GM19452 (cell line): Measurements from ENCODE around the gene IRF8.
"Not testable (repeated sequence)": the region's sequence is repeated elsewhere in the genome, so short reads cannot be mapped to it uniquely, and the experiment has no call there.

ENCODE experiments used
- ATAC-seq: cut with Tn5 transposase; IDR thresholded peaks from one replicate; pipeline ENCODE4 v1.9.1; 2021; ENCODE audit not compliant: unreplicated experiment

Gene IRF8

GRCh38 chr16:85867189-85867588 is 31.8 kb upstream of the IRF8 start:
- no peak for ATAC-seq

DNA sequence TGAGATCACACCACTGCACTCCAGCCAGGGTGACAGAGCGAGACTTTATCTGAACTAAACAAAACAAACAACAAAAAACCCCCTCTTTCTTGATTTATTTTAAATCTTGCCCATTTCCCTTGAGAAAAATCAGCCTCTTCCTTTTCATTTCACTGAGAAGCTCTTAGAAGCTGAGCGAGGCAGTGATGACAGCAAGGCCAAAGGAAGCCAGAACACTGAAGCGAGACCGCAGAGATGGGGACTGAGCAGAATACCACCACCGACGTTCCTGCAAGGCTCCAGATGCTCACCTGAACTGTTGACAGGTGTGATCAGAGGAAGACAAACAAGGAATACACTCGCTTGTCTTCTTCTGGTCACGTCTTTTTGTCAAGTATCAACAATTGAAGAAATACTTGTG is 30.5 kb upstream of the IRF8 start:
- no peak for ATAC-seq

- no peak for ATAC-seq
These were observed 29.8 kb upstream of the IRF8 start for GRCh38 chr16:85869206-85869605.

DNA sequence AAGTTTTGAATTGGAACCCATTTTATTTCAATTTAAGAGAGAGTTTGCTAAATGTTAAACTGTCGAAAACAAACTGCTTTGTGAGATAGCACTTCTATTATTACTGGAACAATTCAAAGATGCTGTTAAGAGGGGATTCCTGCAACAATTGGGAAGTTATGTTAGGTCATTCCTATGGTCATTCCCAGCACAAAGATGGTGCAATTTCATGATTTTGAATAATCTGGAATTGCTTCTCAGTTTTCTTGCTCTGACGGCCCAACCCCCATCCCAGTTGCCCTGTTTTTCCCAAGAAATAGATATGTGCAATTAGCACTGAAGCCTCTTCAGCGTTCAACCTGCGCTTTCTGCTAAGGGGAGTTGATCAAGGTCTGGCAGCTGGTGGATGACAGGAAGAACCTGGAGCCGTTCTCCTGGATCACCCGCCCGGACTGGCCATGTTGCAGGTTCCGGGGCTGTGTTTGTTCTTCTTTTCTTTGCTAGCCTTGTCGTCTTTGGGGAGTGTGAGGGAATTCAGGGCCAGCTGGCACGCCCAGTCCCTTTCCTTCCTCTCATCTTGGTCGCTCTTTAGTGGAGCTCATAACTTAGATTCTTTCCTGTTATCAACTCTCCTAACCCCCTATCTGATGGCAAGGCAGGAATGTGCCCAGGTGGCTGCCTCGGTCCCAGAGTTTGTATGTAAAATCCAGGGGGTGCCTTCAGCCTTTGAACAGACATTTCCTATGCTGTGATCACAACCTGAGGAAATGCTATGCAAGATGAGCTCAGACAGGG is 29.0 kb upstream of the IRF8 start:
- no peak for ATAC-seq

- no peak for ATAC-seq
These were observed 27.2 kb upstream of the IRF8 start for GRCh38 chr16:85871756-85872155.

- no peak for ATAC-seq
These were observed 26.2 kb upstream of the IRF8 start for GRCh38 chr16:85872734-85873133.

DNA sequence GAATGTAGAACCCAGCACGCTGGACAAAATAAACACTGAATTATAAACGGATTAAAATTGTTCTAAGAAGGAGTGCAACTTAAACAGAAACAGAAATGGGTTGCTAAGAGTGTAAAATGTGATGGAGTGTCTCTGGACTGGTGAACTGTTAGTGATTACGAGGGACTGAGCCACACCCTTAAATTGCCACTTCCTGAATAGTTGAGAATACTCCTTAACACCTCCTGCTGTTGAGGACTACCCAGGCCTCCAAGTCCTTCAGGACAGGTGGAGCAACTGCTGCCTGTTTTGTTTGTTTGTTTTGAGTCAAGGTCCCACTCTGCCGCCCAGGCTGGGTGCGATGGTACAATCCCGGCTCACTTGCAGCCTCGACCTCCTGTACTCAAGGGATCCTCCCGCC is 25.8 kb upstream of the IRF8 start:
- ATAC-seq = no peak

GRCh38 chr16:85874031-85874430 is 24.9 kb upstream of the IRF8 start:
- ATAC-seq = not testable (repeated sequence)

GRCh38 chr16:85878407-85878806 is 20.6 kb upstream of the IRF8 start:
- ATAC-seq = no peak

GRCh38 chr16:85878875-85879274 is 20.1 kb upstream of the IRF8 start:
- ATAC-seq = no peak

DNA sequence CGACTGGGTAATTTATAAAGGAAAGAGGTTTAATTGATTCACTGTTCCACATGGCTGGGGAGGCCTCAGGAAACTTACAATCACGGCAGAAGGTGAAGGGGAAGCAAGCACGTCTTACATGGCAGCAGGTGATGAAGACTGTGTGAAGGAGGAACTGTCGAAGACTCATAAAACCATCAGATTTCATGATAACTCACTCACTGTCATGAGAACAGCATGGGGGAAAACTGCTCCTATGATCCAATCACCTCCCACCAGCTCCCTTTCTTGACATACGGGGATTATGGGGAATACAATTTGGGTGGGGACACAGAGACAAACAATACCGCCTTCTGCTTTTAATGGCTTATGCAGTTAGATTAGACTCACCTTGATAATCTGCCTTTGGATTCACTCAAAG is 19.4 kb upstream of the IRF8 start:
- ATAC-seq = no peak

DNA sequence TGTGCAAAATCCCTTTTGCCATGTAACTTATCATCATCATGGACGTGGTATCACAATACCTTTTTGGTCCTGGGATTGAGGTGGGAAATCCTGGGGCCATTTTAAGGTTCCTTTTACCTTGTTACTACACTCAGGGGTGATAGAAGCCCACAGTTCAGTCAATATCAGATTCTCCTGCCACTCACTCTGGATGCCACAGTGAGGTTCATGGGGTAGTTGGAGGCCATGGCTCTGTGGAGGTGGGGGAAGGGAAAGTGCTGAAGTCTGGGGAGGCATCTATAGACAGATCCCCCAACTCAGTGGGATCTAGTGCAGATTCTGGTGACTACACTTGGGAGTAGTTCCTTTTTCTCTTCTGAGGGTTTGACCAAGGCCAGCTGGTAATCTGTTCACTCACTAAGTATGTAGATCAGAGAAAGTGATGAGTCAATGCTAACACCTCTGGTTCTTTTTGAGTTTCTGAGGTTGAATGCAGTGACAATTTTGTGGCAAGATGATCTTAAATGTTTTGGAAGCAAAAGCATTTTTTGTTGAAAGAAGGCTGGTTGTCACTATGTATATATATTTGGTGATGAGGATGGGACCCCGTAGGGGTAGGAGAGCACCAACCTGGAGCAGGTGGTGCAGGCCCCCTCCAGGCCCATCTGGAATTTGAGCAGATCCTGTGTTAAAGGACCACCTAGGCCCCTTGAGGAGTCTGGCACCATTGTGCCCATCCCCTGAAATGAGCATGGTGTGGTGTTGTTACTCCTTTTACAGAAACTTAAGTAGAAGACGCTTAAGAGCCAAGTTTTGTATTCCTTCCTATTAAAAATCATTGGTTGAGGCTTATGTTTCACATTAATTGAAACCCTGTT is 18.8 kb upstream of the IRF8 start:
- peak; percentile 72 for ATAC-seq

GRCh38 chr16:85880861-85881260 is 18.1 kb upstream of the IRF8 start:
- no peak for ATAC-seq

DNA sequence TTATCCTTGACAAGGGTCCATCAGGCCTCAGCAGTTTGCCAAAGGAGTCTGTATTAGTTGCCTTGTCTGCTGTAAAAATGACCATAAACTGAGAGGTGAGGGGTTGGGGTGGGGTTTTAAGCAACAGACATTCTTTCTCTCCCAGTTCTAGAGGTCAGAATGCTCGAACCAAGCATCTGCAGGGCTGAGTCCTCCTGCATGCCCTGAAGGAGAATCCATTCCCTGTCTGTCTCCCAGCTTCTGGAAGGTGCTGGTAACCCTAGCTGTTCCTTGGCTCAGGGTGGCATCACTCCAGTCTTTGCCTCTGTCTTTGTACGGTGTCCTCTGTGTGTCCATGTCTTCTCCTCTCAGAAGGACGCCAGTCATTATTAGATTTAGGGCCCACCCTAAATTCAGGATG is 17.5 kb upstream of the IRF8 start:
- ATAC-seq = no peak

DNA sequence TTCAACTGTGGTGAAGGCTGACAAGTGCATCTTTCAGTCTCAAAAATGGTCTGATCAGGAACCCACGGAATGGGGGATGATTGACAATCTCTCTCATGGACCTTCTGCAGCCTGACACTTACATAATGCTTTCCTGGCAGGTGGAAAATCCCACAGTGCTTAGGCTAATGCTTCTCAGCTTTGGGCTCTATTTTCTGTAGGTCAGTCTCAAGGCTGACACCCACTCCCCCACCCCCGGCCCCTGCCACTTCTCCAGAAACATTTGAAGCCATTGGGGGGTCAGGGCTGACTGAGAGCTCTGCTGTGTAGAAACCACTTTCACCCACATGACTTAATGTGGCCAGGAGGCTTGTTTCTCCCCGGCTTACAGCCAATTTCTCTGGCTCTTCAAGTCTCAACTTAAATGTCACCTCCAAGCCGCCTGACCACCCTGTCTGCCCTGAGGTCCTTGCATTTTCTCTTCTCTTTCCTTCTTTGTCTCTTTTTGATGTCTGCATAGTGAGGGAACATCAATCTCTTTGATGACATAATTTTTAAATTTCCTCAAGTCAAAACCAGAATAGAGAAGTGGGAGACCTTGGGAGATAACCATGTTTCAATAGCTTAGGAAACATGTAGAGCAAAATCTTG is 16.7 kb upstream of the IRF8 start:
- ATAC-seq = no peak

DNA sequence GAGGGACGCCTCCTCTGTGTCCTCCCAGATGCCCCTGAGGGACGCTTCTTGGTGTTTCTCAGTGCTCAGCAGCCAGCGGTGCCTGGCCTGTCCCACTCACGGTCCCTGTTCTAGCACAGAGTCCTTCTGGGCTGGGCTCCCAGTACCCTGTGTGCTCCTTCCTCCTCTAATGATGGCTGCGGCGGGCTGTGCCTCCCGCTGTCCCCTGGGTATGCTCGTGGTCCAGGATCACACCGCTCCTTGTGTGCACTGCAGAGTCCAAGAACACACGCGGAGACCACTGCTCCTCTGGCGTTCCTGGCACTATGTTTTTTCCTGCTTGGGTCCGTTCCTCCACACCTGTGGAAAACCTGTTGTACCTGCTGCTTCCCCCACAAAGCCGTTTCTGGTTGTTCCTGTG is 15.1 kb upstream of the IRF8 start:
- no peak for ATAC-seq

- no peak for ATAC-seq
These were observed 14.0 kb upstream of the IRF8 start for GRCh38 chr16:85884808-85885463.

DNA sequence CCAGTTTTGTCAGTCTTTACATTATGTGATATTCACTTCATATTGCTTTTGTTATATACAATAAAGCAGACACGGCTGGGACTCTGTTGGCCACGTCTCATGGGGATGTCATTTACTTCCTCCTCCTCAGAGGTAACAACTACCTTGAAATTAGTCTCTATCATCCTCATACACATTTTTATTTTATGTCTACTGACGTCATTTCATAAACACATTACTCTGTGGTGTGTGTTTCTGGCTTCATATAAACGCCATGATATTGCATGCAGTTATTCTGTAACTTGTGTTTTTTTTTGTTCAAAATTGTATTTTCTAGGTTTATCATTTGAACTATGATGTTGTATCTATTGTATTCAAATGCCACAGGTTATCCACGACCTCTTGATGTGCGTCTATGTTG is 13.4 kb upstream of the IRF8 start:
- ATAC-seq = no peak

DNA sequence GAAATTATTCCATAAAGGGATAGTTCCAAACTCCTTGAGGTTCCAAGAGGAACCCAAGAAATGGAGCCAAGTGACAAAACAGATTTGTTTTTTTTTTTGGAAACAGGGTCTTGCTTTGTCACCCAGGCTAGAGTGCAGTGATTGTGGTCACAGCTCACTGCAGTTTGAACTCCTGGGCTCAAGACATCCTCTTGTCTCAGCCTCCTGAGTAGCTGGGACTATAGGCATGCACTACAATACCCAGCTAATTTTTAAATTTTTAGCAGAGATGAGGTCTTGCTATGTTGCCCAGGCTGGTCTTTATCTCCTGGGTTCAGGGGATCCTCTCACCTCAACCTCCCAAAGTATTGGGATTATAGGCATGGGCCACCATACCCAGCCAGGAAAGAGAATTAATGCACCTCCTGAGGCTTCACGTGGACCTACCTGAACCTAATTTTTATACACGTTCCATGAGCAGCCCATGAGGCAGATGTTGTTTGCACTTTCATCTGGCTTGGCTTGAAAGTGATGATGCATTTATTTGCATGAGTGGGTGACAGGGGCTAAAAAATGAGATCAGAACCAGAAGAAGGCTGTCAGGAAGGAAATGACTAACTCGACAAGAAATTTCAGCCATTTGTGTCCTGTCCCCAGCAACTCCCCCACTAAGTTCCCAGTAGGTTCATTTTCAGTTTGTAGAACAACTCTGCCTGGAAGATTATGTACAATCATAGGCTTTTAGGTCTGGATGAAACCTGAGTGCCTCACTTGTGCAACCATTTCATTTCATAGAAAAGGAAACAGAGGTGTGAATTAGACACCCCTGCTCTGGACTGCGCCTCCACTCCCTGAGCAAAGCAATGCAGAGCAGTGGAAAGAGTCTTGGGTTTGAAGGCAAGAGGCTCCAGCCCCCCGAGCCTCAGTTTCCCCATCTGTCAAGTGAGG is 10.3 kb upstream of the IRF8 start:
- peak; percentile 83 for ATAC-seq

DNA sequence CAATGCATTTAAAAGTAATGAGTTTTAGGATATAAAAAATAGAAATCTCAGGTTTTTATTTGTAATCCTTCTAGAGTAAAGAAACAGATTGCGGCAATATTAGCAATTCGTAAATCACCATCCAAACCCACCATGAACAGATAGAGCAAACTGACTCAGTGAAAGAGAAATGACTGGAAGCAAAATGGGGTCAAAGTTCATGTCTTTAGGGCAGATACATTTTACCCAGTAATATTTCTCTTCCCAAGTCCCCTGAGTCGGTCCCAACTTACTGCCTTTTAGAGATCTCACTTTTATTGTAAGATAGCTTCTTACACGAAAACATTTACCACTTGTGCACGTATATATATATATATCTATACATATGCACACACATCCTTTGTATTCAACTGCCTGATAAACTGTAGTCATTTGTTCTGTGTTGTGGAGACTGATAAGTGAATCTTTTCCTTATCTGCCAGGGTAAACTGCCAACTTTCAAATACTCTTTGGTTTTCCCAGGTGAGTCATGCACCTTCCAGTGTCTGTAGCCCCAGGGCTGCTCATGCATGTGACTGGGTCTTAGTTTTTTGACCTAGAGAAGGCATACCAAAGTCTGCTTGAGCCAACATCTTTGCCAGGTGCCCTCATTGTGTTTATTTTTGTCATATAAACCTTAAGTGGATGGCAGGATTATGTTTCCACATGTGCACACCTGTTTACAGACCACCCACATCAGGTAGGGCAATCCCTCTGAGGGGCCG is 7.8 kb upstream of the IRF8 start:
- no peak for ATAC-seq
